Ovary (tissue), 3 donors: ENCODE results near the gene PCDHGB5.
"Not testable (repeated sequence)": the region's sequence is repeated elsewhere in the genome, so short reads cannot be mapped to it uniquely, and the experiment has no call there.

Source experiments
- EP300 ChIP-seq: sonication (generic); formaldehyde crosslinking; IDR thresholded peaks from one replicate; pipeline ENCODE4 v1.6.1; 2017; ENCODE audit warnings: antibody characterized with exemption
- POLR2A ChIP-seq: fragments of 450-650 bp; IDR thresholded peaks from one replicate; pipeline ENCODE4 v1.6.1; 2017; ENCODE audit warnings: antibody characterized with exemption, mild to moderate bottlenecking, moderate library complexity
- TF ChIP-seq, protein P1 (sequence below), 3 donors: fragments of 450-650 bp in 2 of 3; fragments of 200-600 bp in 1 of 3; IDR thresholded peaks; one replicate each; pipeline versions ENCODE4 v1.5.1 to v1.8.0; 2016 to 2022; ENCODE audit warnings: antibody characterized with exemption in 3 of 3, mild to moderate bottlenecking in 1 of 3
- donor health status: DM: no; HTN: no; CAD: no.

DNA sequence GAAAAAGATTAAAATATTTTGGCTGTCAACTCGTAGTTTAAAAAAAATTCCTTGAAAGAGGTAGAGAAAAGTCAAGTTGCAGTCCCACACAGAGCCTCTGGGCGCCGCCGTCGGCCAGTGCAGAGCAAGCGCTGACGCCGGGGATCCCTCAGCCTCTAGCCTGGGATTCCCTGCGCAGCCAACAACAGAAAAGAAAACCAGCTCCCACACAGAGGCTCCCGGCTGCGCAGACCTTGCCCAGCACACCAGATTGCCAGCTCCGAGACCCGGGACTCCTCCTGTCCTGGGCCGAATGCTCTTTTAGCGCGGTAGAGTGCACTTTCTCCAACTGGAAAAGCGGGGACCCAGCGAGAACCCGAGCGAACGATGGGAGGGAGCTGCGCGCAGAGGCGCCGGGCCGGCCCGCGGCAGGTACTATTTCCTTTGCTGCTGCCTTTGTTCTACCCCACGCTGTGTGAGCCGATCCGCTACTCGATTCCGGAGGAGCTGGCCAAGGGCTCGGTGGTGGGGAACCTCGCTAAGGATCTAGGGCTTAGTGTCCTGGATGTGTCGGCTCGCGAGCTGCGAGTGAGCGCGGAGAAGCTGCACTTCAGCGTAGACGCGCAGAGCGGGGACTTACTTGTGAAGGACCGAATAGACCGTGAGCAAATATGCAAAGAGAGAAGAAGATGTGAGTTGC lies 19.9 kb downstream of the PCDHGB5 start, which contains the start of gene PCDHGB7:
- TF ChIP-seq, protein P1, sequence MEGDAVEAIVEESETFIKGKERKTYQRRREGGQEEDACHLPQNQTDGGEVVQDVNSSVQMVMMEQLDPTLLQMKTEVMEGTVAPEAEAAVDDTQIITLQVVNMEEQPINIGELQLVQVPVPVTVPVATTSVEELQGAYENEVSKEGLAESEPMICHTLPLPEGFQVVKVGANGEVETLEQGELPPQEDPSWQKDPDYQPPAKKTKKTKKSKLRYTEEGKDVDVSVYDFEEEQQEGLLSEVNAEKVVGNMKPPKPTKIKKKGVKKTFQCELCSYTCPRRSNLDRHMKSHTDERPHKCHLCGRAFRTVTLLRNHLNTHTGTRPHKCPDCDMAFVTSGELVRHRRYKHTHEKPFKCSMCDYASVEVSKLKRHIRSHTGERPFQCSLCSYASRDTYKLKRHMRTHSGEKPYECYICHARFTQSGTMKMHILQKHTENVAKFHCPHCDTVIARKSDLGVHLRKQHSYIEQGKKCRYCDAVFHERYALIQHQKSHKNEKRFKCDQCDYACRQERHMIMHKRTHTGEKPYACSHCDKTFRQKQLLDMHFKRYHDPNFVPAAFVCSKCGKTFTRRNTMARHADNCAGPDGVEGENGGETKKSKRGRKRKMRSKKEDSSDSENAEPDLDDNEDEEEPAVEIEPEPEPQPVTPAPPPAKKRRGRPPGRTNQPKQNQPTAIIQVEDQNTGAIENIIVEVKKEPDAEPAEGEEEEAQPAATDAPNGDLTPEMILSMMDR (IDR thresholded peaks at IDR 0.05) = peak in 1 of 3 donors; percentile 42
- TF ChIP-seq POLR2A, EP300: not testable (repeated sequence)
